ENCODE results near the gene RNF8. TPM values are rescaled to one million over a fixed set of nuclear protein-coding genes. Genes with fewer than 3 reads are reported as not detected.

RNF8 gene
- total and polyA plus RNA-seq, 2 of the 4 experiments (the other 2 are of a cell fraction) = 16.5 to 17.9 TPM

DNA sequence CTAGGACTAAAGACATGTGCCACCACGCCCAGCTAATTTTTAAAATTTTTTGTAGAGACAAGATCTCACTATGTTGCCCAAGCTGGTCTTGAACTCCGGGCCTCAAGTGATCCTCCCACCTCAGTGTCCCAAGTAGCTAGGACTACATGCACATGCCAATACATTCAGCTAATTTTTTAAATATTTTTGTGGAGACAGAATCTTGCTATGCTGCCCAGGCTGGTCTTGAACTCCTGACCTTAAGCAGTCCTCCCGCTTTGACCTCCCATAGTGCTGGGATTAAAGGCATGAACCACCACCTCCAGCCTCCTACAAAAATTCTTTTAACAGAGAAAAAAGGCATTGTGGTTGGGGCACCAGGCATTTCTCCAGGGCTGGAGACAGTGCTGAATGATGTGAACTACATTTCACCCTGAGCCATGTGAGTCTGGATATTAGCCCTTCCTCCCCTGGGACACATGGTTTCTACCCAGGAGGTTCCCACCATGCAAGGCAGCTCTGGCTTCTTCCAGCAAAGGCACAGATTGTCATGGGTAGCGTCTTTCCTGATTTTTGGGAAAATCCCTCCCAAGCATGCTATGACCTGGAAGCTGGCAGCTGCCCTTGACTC, 42.9 kb downstream of the RNF8 start:
- Histone ChIP-seq H3K27me3 (ENCODE audit: control insufficient read depth, insufficient read depth, low read length) (peaks cover 15% of the 10 kb centered on the region), H3K14ac (replicated peaks; ENCODE audit: low read depth, low read length) (no peak overlapping the region), H3K4me1 (ENCODE audit: control insufficient read depth, insufficient read depth, low read length) (no peaks in the 10 kb centered on the region), H3K4me3 (ENCODE audit: insufficient read depth, low read depth, low read length) (no peak overlapping the region), H2AK9ac (replicated peaks; ENCODE audit: low read depth, low read length, poor library complexity) (peak overlapping the region; percentile 48), H3K27ac (ENCODE audit: insufficient read depth, low read length) (no peak overlapping the region), H3K9ac (ENCODE audit: low read depth, low read length) (no peak overlapping the region), H2BK20ac (ENCODE audit: low read depth, low read length) (no peak overlapping the region), H3K56ac (ENCODE audit: extremely low read depth, insufficient read depth, low read length) (no peak overlapping the region), H2BK15ac (ENCODE audit: low read depth, low read length) (no peak overlapping the region), H3K18ac (ENCODE audit: low read depth, low read length) (no peak overlapping the region), H3K4ac (ENCODE audit: low read depth, low read length) (no peak overlapping the region), H4K8ac (ENCODE audit: low read depth in 2 of 2, low read length in 2 of 2) (no peak overlapping the region), H2BK120ac (ENCODE audit: low read depth, low read length) (no peak overlapping the region), H2BK5ac (ENCODE audit: low read depth, low read length, poor library complexity, severe bottlenecking) (no peak overlapping the region), H4K5ac (ENCODE audit: low read depth, low read length) (no peak overlapping the region), H3K4me2 (ENCODE audit: low read depth, low read length) (no peak overlapping the region), H2AFZ (replicated peaks; ENCODE audit: low read length, poor library complexity) (no peak overlapping the region), H2AK5ac (ENCODE audit: low read depth, low read length) (no peak overlapping the region), H3K23ac (ENCODE audit: low read depth, low read length) (no peak overlapping the region), H3K79me1 (ENCODE audit: low read depth in 1 of 2, low read length in 2 of 2) (no peaks in the 10 kb centered on the region), H3K9me1 (ENCODE audit: insufficient read depth, low read length) (no peaks in the 10 kb centered on the region), H3K9me3 (ENCODE audit: control insufficient read depth, insufficient read depth, low read length) (no peaks in the 10 kb centered on the region), H3K36me3 (ENCODE audit: control insufficient read depth, insufficient read depth, low read length) (peaks cover 7% of the 10 kb centered on the region), H4K91ac (ENCODE audit: insufficient read depth, low read depth, low read length) (no peak overlapping the region), H4K20me1 (ENCODE audit: insufficient read depth, low read length) (no peaks in the 10 kb centered on the region)
- no peak for TF ChIP-seq BHLHE40 (IDR thresholded peaks at IDR 0.05; ENCODE audit: low read depth, low read length)
- no peak for ATAC-seq (ENCODE audit: low read depth)
- DNase-seq = no peak
- 80% methylated on average over 1 of the region's 4 CpGs; no CpG with 5 or more reads in 1 of the 2 experiments for WGBS, 2 experiments (ENCODE audit: extremely low coverage in 2 of 2, insufficient read length in 1 of 2)
- POLR2A ChIA-PET (ENCODE audit: unreplicated experiment) = no interaction called here
- dilution Hi-C loops (cut with HindIII; ENCODE audit: low sequenced_read_pairs, unreplicated experiment) = no loop called here
- in situ Hi-C loops (cut with MboI; ENCODE audit: low sequenced_read_pairs) = no loop called here
- intact Hi-C loops (cut with micrococcal nuclease) = no loop called here
- no TSS peak for BruUV-seq (replicated peaks)
- CTCF ChIA-PET = no interaction called here

Data from IMR-90 (cell line).